Lower leg skin (tissue), 4 donors: ENCODE data around the gene PPP1R14D. TPM values are rescaled to one million over a fixed set of nuclear protein-coding genes. Genes with fewer than 3 reads are reported as not detected.

Experiments
- DNase-seq, 2 donors: peaks; one replicate each; pipeline ENCODE4 v3.0.0-alpha.2; 2019; ENCODE audit warnings: low spot score in 2 of 2
- H3K4me3 ChIP-seq: fragments of 200-600 bp; sonication (generic); 2 replicates; pipeline ENCODE4 v1.5.1; 2017; ENCODE audit warnings: mild to moderate bottlenecking, low read depth; ENCODE audit not compliant: poor library complexity, severe bottlenecking
- POLR2A ChIP-seq, 2 donors: fragments of 450-650 bp; IDR thresholded peaks; one replicate each; pipeline ENCODE4 v1.6.1; 2016 to 2017; ENCODE audit warnings: antibody characterized with exemption in 2 of 2, mild to moderate bottlenecking in 1 of 2, moderate library complexity in 1 of 2
- WGBS, 2 donors: methylation state at CpG; one replicate each; pipeline ENCODE4 v1.1.5; 2018; 5-methylcytosine and 5-hydroxymethylcytosine counted together
- intact Hi-C: fragments of 100-400 bp; cut with DNase I; formaldehyde crosslinking; loops from one replicate; pipeline ENCODE4 v1.15.0; 2023; ENCODE audit warnings: low total_unique reads
- total RNA-seq, 4 donors: library from RNA; depleted of rRNA; stranded (reverse); fragments of >200 nt; gene quantifications; one replicate each; pipeline ENCODE4 v1.1.0, GENCODE V29; 2016
- TF ChIP-seq, protein P1 (sequence below), 3 donors: fragments of 450-650 bp; IDR thresholded peaks; one replicate each; pipeline ENCODE4 v1.5.1; 2016; ENCODE audit warnings: antibody characterized with exemption in 3 of 3, mild to moderate bottlenecking in 3 of 3, moderate library complexity in 2 of 3

Gene PPP1R14D
- total RNA-seq, 4 donors from 2014 or later: 0.65 to 4.8 (median 2.4) TPM; not detected in 1

DNA sequence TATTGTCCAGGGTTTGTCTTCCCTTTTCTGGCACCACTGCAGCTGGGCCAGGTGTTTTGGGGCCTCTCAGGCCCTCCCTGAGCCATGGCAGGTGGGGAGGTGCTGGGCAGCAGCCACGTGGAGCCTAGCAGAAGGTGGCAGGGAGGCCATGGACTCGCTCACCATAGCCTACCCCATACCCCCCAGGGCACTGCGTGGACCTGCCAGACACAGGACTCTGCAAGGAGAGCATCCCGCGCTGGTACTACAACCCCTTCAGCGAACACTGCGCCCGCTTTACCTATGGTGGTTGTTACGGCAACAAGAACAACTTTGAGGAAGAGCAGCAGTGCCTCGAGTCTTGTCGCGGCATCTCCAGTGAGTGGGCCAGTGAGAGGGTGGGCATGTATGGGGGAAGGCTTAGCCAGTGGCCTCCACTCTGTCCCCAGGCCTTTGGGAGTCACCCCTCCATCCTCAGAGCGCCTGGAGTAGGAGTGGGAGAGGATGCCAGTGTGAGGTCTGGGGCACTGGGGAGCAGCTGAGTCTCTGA is 27.3 kb upstream of the PPP1R14D start:
- TF ChIP-seq, protein P1, sequence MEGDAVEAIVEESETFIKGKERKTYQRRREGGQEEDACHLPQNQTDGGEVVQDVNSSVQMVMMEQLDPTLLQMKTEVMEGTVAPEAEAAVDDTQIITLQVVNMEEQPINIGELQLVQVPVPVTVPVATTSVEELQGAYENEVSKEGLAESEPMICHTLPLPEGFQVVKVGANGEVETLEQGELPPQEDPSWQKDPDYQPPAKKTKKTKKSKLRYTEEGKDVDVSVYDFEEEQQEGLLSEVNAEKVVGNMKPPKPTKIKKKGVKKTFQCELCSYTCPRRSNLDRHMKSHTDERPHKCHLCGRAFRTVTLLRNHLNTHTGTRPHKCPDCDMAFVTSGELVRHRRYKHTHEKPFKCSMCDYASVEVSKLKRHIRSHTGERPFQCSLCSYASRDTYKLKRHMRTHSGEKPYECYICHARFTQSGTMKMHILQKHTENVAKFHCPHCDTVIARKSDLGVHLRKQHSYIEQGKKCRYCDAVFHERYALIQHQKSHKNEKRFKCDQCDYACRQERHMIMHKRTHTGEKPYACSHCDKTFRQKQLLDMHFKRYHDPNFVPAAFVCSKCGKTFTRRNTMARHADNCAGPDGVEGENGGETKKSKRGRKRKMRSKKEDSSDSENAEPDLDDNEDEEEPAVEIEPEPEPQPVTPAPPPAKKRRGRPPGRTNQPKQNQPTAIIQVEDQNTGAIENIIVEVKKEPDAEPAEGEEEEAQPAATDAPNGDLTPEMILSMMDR (IDR thresholded peaks at IDR 0.05): no peak
- TF ChIP-seq POLR2A (IDR thresholded peaks at IDR 0.05): no peak
- no peak for DNase-seq
- no peak overlapping the region for H3K4me3 ChIP-seq
- intact Hi-C loops: no loop called here
- 75 to 83% methylated on average over 11 to 12 of the region's 13 CpGs for WGBS, 2 donors

DNA sequence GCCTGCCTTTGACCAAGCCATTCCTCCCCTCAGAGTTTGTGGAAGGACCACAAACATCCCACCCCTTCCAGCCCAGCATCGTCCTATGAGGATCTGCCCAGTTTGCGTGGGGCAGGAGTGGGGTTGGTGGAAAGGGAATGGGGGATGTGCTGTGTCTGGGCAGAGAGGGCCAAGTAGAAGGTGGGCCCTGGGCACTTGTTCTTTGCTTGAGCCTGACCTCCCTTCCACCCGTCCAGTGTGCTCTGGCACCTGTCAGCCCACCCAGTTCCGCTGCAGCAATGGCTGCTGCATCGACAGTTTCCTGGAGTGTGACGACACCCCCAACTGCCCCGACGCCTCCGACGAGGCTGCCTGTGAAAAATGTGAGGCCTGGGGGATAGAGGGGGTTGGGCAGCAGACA is 25.7 kb upstream of the PPP1R14D start:
- intact Hi-C loops: no loop called here
- no peak for DNase-seq
- 67 to 70% methylated on average over 8 to 10 of the region's 10 CpGs for WGBS, 2 donors
- H3K4me3 ChIP-seq: no peak overlapping the region
- TF ChIP-seq, protein P1 (IDR thresholded peaks at IDR 0.05): no peak
- TF ChIP-seq POLR2A (IDR thresholded peaks at IDR 0.05): no peak

DNA sequence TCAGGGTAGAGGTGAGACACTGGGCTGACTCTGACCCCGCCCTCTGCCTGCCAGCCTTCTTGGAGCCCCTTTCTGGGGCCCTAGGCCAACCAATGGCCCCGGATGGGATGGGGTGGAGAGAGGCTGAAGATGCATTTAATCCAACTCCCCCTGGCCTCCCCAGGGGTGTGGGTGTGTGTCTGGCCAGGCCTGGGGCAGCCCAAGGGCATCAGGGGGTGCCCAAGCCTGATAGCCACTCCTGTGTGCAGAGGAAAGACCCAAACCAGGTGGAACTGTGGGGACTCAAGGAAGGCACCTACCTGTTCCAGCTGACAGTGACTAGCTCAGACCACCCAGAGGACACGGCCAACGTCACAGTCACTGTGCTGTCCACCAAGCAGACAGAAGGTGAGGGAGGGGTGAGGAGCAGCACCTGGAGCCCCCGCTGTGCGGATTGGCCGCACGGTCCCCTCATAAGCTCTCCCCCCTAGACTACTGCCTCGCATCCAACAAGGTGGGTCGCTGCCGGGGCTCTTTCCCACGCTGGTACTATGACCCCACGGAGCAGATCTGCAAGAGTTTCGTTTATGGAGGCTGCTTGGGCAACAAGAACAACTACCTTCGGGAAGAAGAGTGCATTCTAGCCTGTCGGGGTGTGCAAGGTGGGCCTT is 24.9 kb upstream of the PPP1R14D start:
- intact Hi-C loops: no loop called here
- WGBS, 2 donors: 91 to 92% methylated on average over 14 to 16 of the region's 16 CpGs
- TF ChIP-seq, protein P1 (IDR thresholded peaks at IDR 0.05): no peak
- no peak for TF ChIP-seq POLR2A (IDR thresholded peaks at IDR 0.05)
- H3K4me3 ChIP-seq: no peak overlapping the region
- DNase-seq: no peak

DNA sequence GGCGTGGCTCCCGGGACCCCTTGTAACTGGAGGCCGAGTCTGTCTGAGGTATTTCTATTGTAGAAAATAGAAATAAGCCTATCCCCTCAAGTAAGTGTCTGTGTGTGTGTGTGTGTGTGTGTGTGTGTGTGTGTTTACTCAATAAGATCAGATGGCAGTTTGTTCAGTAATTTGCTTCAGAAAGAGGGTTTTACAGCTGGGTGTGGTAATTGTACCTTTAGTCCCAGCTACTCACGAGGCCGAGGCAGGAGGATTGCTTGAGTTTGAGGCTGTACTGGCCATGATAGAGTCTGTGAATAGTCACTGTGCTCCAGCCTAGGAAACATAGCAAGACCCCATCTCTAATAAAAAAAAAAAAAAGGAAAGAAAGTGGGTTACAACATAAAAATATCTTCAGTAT is 24.0 kb upstream of the PPP1R14D start:
- DNase-seq: no peak
- intact Hi-C loops: no loop called here

DNA sequence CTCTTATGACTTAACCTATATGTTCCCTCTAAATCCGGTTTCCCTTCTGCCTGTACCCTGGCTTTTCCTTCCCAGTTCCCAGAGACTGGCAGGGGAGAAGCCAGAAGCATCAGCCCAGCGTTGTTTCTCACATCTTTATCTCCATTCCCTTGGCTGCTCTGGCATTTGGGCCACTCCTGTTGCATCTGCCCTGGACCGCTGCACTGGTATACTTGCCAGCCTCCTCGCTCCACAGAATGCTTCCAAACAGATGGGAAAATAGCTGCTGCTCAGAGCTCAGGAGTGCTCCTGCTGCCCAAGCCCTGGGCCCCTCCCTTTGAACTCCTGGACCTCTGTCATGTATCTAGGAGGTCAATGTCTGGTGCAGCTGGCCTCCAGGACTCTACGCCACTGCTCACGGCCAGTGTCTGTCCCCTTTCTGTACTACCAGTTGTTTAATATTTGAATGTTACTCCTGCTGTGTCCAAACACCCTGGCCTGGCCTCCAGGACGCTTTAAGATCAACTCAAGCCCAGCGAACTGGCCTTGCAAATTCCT is 22.1 kb upstream of the PPP1R14D start:
- intact Hi-C loops: no loop called here
- WGBS, 2 donors: 83 to 92% methylated on average over 8 of the region's 8 CpGs
- no peak for TF ChIP-seq POLR2A (IDR thresholded peaks at IDR 0.05)
- TF ChIP-seq, protein P1 (IDR thresholded peaks at IDR 0.05): no peak

More for the DNA sequence above, 24.0 kb upstream of the PPP1R14D start:
- no peak for TF ChIP-seq POLR2A (IDR thresholded peaks at IDR 0.05)
- TF ChIP-seq, protein P1 (IDR thresholded peaks at IDR 0.05): no peak
- H3K4me3 ChIP-seq: no peak overlapping the region
- 84 to 91% methylated on average over 5 of the region's 5 CpGs for WGBS, 2 donors

More for the DNA sequence above, 22.1 kb upstream of the PPP1R14D start:
- H3K4me3 ChIP-seq: no peak overlapping the region
- no peak for DNase-seq
